Measurements from ENCODE around the gene TRIM71. TPM values are rescaled to one million over a fixed set of nuclear protein-coding genes. Genes with fewer than 3 reads are reported as not detected.

The TRIM71 gene
- total RNA-seq, 4 donors from 2014 or later: not detected

DNA sequence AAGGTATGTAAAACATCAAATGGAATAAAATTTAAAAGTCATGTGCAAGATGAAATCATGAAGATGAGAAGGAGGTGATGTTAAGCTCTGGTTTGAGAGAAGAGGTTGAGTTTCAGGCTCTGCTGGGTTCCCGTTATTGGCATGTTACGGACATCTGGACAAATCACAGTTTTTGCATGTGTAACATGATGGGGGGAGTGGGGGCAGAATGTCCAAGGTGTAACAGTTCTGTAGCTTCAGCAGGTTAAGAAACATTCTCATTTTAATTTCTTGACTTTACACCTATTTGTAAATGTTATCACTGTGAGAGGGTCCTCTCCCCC is 17.2 kb downstream of the TRIM71 start:
- no peaks in the 10 kb centered on the region for H3K36me3 ChIP-seq
- TF ChIP-seq, protein P1, sequence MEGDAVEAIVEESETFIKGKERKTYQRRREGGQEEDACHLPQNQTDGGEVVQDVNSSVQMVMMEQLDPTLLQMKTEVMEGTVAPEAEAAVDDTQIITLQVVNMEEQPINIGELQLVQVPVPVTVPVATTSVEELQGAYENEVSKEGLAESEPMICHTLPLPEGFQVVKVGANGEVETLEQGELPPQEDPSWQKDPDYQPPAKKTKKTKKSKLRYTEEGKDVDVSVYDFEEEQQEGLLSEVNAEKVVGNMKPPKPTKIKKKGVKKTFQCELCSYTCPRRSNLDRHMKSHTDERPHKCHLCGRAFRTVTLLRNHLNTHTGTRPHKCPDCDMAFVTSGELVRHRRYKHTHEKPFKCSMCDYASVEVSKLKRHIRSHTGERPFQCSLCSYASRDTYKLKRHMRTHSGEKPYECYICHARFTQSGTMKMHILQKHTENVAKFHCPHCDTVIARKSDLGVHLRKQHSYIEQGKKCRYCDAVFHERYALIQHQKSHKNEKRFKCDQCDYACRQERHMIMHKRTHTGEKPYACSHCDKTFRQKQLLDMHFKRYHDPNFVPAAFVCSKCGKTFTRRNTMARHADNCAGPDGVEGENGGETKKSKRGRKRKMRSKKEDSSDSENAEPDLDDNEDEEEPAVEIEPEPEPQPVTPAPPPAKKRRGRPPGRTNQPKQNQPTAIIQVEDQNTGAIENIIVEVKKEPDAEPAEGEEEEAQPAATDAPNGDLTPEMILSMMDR (IDR thresholded peaks at IDR 0.05): no peak
- TF ChIP-seq POLR2A (IDR thresholded peaks at IDR 0.05) (no peak), EP300 (IDR thresholded peaks at IDR 0.05) (no peak), POLR2AphosphoS5 (IDR thresholded peaks at IDR 0.05) (no peak)
- H3K27me3 ChIP-seq: peaks cover 53% of the 10 kb centered on the region
- H3K27ac ChIP-seq: no peak overlapping the region
- ATAC-seq: no peak
- WGBS, 2 donors (ENCODE audit: low coverage in 1 of 2): 77 to 80% methylated on average over 2 of the region's 2 CpGs
- H3K4me3 ChIP-seq: no peak overlapping the region
- no peaks in the 10 kb centered on the region for H3K9me3 ChIP-seq
- H3K4me1 ChIP-seq: no peaks in the 10 kb centered on the region

DNA sequence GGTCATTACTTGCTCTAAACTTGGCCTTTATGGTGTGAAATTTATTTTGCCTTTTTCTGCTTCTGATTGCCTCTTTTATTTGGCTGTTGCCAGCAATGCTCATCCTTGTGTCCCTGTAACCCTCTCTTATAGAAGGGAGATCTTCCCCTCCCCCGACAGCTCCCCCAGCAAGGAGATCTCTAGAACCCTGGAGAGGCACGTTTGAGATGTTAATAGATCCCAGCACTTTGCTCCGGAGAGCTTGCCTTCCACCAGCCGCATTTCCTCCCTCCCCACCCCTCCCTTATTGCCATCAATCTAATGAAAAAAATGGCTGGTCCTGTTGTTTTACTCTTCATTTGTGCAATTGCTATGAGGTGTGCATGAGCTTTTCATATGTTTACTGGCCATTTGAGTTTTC is 18.2 kb downstream of the TRIM71 start:
- H3K27me3 ChIP-seq: peaks cover 59% of the 10 kb centered on the region
- TF ChIP-seq, protein P1 (IDR thresholded peaks at IDR 0.05): no peak
- TF ChIP-seq EP300 (IDR thresholded peaks at IDR 0.05) (no peak), POLR2AphosphoS5 (IDR thresholded peaks at IDR 0.05) (no peak), POLR2A (IDR thresholded peaks at IDR 0.05) (no peak)
- H3K4me1 ChIP-seq: no peaks in the 10 kb centered on the region
- no peak overlapping the region for H3K4me3 ChIP-seq
- 39 to 83% methylated on average over 2 to 4 of the region's 4 CpGs for WGBS, 2 donors (ENCODE audit: low coverage in 1 of 2)
- no peaks in the 10 kb centered on the region for H3K36me3 ChIP-seq
- no peak for ATAC-seq
- no peaks in the 10 kb centered on the region for H3K9me3 ChIP-seq
- H3K27ac ChIP-seq: no peak overlapping the region

DNA sequence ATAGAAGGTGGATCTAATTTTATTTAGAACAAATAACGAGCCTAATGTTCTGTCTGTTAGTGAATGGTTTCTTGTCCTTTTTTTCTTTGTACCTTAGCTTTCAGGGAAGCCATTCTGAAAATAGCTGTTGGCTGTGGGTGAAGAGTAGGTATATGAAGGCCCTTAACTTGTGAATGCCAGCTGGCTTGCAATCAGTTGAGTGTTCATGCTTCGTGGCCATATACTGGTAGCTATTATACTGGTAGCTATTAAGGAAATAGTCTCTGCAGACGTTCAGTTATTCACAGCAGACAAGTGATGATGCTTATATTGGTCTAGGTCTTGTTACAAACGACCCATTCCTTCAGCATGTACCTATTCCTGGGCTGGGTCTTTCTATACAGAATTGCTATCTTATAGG is 18.8 kb downstream of the TRIM71 start:
- Histone ChIP-seq H3K9me3 (no peaks in the 10 kb centered on the region), H3K36me3 (no peaks in the 10 kb centered on the region), H3K4me1 (no peaks in the 10 kb centered on the region), H3K27me3 (peaks cover 54% of the 10 kb centered on the region), H3K4me3 (no peak overlapping the region), H3K27ac (no peak overlapping the region)
- ATAC-seq: no peak
- TF ChIP-seq POLR2AphosphoS5 (IDR thresholded peaks at IDR 0.05): no peak
- TF ChIP-seq POLR2A (IDR thresholded peaks at IDR 0.05): no peak
- TF ChIP-seq, protein P1 (IDR thresholded peaks at IDR 0.05): no peak
- TF ChIP-seq EP300 (IDR thresholded peaks at IDR 0.05): no peak
- 35 to 41% methylated on average over 3 to 4 of the region's 4 CpGs for WGBS, 2 donors (ENCODE audit: low coverage in 1 of 2)

DNA sequence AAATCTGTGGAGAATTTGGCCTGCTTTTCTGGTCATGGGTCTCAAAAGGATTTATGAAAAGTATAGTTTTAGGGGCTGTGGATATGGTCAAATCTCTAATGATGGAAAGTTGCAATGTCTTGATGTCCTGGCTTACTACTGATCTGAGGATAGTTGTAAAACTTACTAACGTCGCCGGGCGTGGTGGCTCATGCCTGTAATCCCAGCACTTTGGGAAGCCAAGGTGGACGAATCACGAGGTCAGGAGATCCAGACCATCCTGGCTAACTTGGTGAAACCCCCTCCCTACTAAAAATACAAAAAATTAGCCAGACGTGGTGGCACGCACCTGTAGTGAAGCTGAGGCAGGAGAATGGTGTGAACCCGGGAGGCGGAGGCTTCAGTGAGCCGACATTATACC is 19.6 kb downstream of the TRIM71 start:
- 71 to 80% methylated on average over 7 to 8 of the region's 11 CpGs for WGBS, 2 donors (ENCODE audit: low coverage in 1 of 2)
- H3K4me1 ChIP-seq: no peaks in the 10 kb centered on the region
- H3K36me3 ChIP-seq: no peaks in the 10 kb centered on the region
- no peak for ATAC-seq
- H3K27me3 ChIP-seq: peaks cover 46% of the 10 kb centered on the region
- H3K27ac ChIP-seq: no peak overlapping the region
- H3K4me3 ChIP-seq: no peak overlapping the region
- no peaks in the 10 kb centered on the region for H3K9me3 ChIP-seq
- TF ChIP-seq POLR2AphosphoS5 (IDR thresholded peaks at IDR 0.05) (no peak), POLR2A (IDR thresholded peaks at IDR 0.05) (no peak), EP300 (IDR thresholded peaks at IDR 0.05) (no peak)
- TF ChIP-seq, protein P1 (IDR thresholded peaks at IDR 0.05): no peak

DNA sequence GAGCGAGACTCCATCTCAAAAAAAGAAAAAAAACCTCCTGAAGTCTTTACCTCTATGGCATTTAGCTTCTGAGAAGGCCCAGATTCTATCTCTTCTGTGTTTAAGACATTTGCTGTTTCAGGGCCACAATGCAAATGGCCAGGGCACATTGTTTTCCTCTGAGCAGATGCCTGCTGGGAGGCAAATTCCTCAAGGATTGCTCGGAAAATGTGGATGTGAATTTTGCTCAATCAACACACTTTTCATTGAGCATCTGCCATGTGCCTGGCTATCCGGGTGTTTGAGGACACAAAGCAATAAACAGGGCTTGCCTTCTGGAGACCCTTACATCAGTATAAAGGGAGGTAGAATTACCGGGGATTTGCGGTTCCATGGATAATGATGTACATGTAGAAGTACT is 20.0 kb downstream of the TRIM71 start:
- no peak overlapping the region for H3K4me3 ChIP-seq
- peaks cover 42% of the 10 kb centered on the region for H3K27me3 ChIP-seq
- no peak overlapping the region for H3K27ac ChIP-seq
- no peaks in the 10 kb centered on the region for H3K9me3 ChIP-seq
- 84 to 89% methylated on average over 4 to 5 of the region's 5 CpGs for WGBS, 2 donors (ENCODE audit: low coverage in 1 of 2)
- no peak for TF ChIP-seq POLR2A (IDR thresholded peaks at IDR 0.05)
- TF ChIP-seq, protein P1 (IDR thresholded peaks at IDR 0.05): no peak
- TF ChIP-seq EP300 (IDR thresholded peaks at IDR 0.05): no peak
- no peak for TF ChIP-seq POLR2AphosphoS5 (IDR thresholded peaks at IDR 0.05)
- no peak for ATAC-seq
- no peaks in the 10 kb centered on the region for H3K36me3 ChIP-seq
- H3K4me1 ChIP-seq: no peaks in the 10 kb centered on the region
